Esophagus squamous epithelium (tissue), 5 donors: ENCODE data around the gene ANO4. TPM values are rescaled to one million over a fixed set of nuclear protein-coding genes. Genes with fewer than 3 reads are reported as not detected.

Experiments
- DNase-seq: peaks from one replicate; lab custom pipeline; 2025; lab: John Stamatoyannopoulos, UW
- H3K27ac ChIP-seq, 4 donors: fragments of 200-600 bp; sonication (generic); one replicate each; pipeline ENCODE4 v1.5.1; 2016 to 2019; ENCODE audit warnings: mild to moderate bottlenecking in 1 of 4
- H3K27me3 ChIP-seq, 4 donors: fragments of 200-600 bp; sonication (generic); 1 replicate in 3 of 4; 2 replicates in 1 of 4; pipeline versions ENCODE4 v1.5.1 to v1.6.0; 2017 to 2021; ENCODE audit warnings: antibody characterized with exemption in 1 of 4
- H3K36me3 ChIP-seq, 3 donors: fragments of 200-600 bp; sonication (generic); one replicate each; pipeline ENCODE4 v1.5.1; 2016 to 2019
- H3K4me1 ChIP-seq, 3 donors: fragments of 200-600 bp; sonication (generic); one replicate each; pipeline ENCODE4 v1.5.1; 2017 to 2019
- H3K4me3 ChIP-seq, 4 donors: fragments of 200-600 bp; sonication (generic); 1 replicate in 3 of 4; 2 replicates in 1 of 4; pipeline ENCODE4 v1.5.1; 2016 to 2019; ENCODE audit warnings: mild to moderate bottlenecking in 2 of 4, moderate library complexity in 1 of 4
- H3K9me3 ChIP-seq, 3 donors: fragments of 200-600 bp; sonication (generic); one replicate each; pipeline ENCODE4 v1.5.1; 2016 to 2019
- CTCF ChIP-seq, 6 experiments: fragments of 450-650 bp in 4 of 6; fragments of 200-600 bp in 2 of 6; sonication (generic) in 2 of 6; IDR thresholded peaks; one replicate each; pipeline ENCODE4 v1.5.1; 2016 to 2019; ENCODE audit warnings: antibody characterized with exemption in 6 of 6, mild to moderate bottlenecking in 4 of 6, moderate library complexity in 4 of 6
- POLR2A ChIP-seq, 4 donors: fragments of 450-650 bp; IDR thresholded peaks; one replicate each; pipeline ENCODE4 v1.6.1; 2017; ENCODE audit warnings: antibody characterized with exemption in 4 of 4, mild to moderate bottlenecking in 4 of 4, moderate library complexity in 3 of 4
- WGBS, 2 donors: methylation state at CpG; one replicate each; pipeline ENCODE4 v1.1.5; 2018; 5-methylcytosine and 5-hydroxymethylcytosine counted together
- intact Hi-C: fragments of 100-400 bp; cut with DNase I; formaldehyde crosslinking; loops from one replicate; pipeline ENCODE4 v1.15.0; 2022
- total RNA-seq, 4 donors: library from RNA; depleted of rRNA; stranded (reverse); fragments of >200 nt; gene quantifications; one replicate each; pipeline ENCODE4 v1.1.0, GENCODE V29; 2016
- donor health status: DM: yes; HTN: yes; CAD: no.

ANO4 gene
- total RNA-seq, 4 donors from 2014 or later = 0.09 TPM; not detected in 3

- 79 to 85% methylated on average over 5 of the region's 5 CpGs for WGBS, 2 donors
- no peaks in the 10 kb centered on the region for H3K36me3 ChIP-seq
- TF ChIP-seq CTCF (IDR thresholded peaks at IDR 0.05) = no peak
- no peak for TF ChIP-seq POLR2A (IDR thresholded peaks at IDR 0.05)
These were observed 313.6 kb downstream of the ANO4 start for GRCh38 chr12:101108130-101108529.

GRCh38 chr12:101110866-101111265 lies 316.3 kb downstream of the ANO4 start:
- intact Hi-C loops = no loop called here
- TF ChIP-seq POLR2A (IDR thresholded peaks at IDR 0.05) (no peak), CTCF (IDR thresholded peaks at IDR 0.05) (no peak)
- no peaks in the 10 kb centered on the region for H3K9me3 ChIP-seq
- WGBS, 2 donors = 85% methylated on average over 3 of the region's 3 CpGs
- no peak overlapping the region for H3K27ac ChIP-seq
- no peak overlapping the region for H3K4me3 ChIP-seq
- no peaks in the 10 kb centered on the region for H3K4me1 ChIP-seq
- no peaks in the 10 kb centered on the region for H3K27me3 ChIP-seq
- H3K36me3 ChIP-seq = no peaks in the 10 kb centered on the region
- DNase-seq = no peak

More at GRCh38 chr12:101108130-101108529, 313.6 kb downstream of the ANO4 start:
- no peaks in the 10 kb centered on the region for H3K9me3 ChIP-seq
- no peaks in the 10 kb centered on the region for H3K27me3 ChIP-seq
- H3K27ac ChIP-seq = no peak overlapping the region
- no peak for DNase-seq
- H3K4me1 ChIP-seq = no peaks in the 10 kb centered on the region
- no peak overlapping the region for H3K4me3 ChIP-seq
- intact Hi-C loops = no loop called here

- no peak for TF ChIP-seq POLR2A (IDR thresholded peaks at IDR 0.05)
- intact Hi-C loops = no loop called here
- Histone ChIP-seq H3K4me3 (no peak overlapping the region), H3K27me3 (no peaks in the 10 kb centered on the region), H3K27ac (no peak overlapping the region), H3K36me3 (no peaks in the 10 kb centered on the region), H3K4me1 (no peaks in the 10 kb centered on the region), H3K9me3 (no peaks in the 10 kb centered on the region)
- WGBS, 2 donors = 85 to 95% methylated on average over 2 of the region's 2 CpGs
- DNase-seq = no peak
These were observed 316.9 kb downstream of the ANO4 start for GRCh38 chr12:101111441-101111840.

GRCh38 chr12:101115326-101115725 lies 320.8 kb downstream of the ANO4 start:
- WGBS, 2 donors = 29 to 76% methylated on average over 2 of the region's 2 CpGs

GRCh38 chr12:101116911-101117310 lies 322.3 kb downstream of the ANO4 start:
- no peak for DNase-seq
- no peak overlapping the region for H3K27ac ChIP-seq
- H3K4me1 ChIP-seq = no peaks in the 10 kb centered on the region
- H3K9me3 ChIP-seq = no peaks in the 10 kb centered on the region
- H3K4me3 ChIP-seq = no peak overlapping the region
- intact Hi-C loops = no loop called here
- TF ChIP-seq CTCF (IDR thresholded peaks at IDR 0.05) (no peak), POLR2A (IDR thresholded peaks at IDR 0.05) (no peak)
- no peaks in the 10 kb centered on the region for H3K36me3 ChIP-seq
- 61 to 72% methylated on average over 4 of the region's 4 CpGs for WGBS, 2 donors
- no peaks in the 10 kb centered on the region for H3K27me3 ChIP-seq

More at GRCh38 chr12:101115326-101115725, 320.8 kb downstream of the ANO4 start:
- no peaks in the 10 kb centered on the region for H3K36me3 ChIP-seq
- intact Hi-C loops = no loop called here
- no peaks in the 10 kb centered on the region for H3K4me1 ChIP-seq
- H3K9me3 ChIP-seq = no peaks in the 10 kb centered on the region
- H3K4me3 ChIP-seq = no peak overlapping the region
- H3K27me3 ChIP-seq = no peaks in the 10 kb centered on the region
- no peak overlapping the region for H3K27ac ChIP-seq
- no peak for DNase-seq
- TF ChIP-seq CTCF (IDR thresholded peaks at IDR 0.05) (no peak), POLR2A (IDR thresholded peaks at IDR 0.05) (no peak)

GRCh38 chr12:101117842-101118241 lies 323.3 kb downstream of the ANO4 start:
- DNase-seq = no peak
- H3K36me3 ChIP-seq = no peaks in the 10 kb centered on the region
- no peaks in the 10 kb centered on the region for H3K27me3 ChIP-seq
- no peaks in the 10 kb centered on the region for H3K4me1 ChIP-seq
- intact Hi-C loops = no loop called here
- H3K27ac ChIP-seq = no peak overlapping the region
- H3K9me3 ChIP-seq = no peaks in the 10 kb centered on the region
- 91% methylated on average over 2 of the region's 2 CpGs for WGBS, 2 donors
- H3K4me3 ChIP-seq = no peak overlapping the region
- TF ChIP-seq CTCF (IDR thresholded peaks at IDR 0.05) = no peak
- TF ChIP-seq POLR2A (IDR thresholded peaks at IDR 0.05) = no peak
